ENCODE results near the gene CHST8.

Gene CHST8

DNA sequence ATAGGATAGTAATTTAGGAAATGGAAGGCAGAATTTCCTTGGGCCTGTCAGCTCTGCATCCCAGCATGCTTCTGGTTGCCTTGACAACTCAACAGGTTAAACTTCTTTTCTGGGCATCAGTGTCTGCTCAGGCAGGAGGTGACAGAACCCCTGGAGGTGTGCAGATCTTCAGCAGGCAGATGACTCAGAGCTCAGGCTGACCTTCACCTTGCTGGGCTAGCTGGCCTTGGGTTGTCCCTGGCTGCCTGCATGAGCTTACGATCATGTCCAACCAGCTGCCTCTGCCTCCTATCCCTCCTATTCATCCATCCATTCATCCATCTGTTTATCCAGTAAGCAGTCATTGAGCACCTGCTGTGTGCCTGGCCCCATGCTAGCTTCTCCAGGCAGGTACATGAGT, 93.7 kb downstream of the CHST8 start:
- TF ChIP-seq, protein P1, sequence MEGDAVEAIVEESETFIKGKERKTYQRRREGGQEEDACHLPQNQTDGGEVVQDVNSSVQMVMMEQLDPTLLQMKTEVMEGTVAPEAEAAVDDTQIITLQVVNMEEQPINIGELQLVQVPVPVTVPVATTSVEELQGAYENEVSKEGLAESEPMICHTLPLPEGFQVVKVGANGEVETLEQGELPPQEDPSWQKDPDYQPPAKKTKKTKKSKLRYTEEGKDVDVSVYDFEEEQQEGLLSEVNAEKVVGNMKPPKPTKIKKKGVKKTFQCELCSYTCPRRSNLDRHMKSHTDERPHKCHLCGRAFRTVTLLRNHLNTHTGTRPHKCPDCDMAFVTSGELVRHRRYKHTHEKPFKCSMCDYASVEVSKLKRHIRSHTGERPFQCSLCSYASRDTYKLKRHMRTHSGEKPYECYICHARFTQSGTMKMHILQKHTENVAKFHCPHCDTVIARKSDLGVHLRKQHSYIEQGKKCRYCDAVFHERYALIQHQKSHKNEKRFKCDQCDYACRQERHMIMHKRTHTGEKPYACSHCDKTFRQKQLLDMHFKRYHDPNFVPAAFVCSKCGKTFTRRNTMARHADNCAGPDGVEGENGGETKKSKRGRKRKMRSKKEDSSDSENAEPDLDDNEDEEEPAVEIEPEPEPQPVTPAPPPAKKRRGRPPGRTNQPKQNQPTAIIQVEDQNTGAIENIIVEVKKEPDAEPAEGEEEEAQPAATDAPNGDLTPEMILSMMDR (conservative IDR thresholded peaks at IDR 0.05), result no peak

DNA sequence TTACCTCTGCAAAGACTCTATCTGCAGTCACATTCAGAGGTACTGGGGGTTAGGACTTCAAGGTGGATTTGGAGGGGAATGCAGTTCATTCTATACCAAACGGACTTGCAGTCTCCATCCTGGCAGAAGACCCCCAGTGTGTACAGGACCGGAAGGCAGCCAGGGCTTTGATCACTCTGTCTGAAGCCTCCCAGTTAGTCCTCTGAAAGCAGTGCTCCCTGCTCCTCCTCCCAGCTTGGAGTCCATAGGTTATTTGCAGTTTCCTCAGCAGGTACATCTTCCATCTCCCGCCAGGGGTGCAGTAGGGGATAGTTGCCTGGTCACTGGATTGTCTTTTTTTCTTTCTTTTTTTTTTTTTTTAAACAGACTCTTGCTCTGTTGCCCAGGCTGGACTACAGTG, 96.1 kb downstream of the CHST8 start:
- H3K27ac ChIP-seq, result no peak overlapping the region
- TF ChIP-seq, protein P1 (conservative IDR thresholded peaks at IDR 0.05), result no peak

More for the DNA sequence above, 93.7 kb downstream of the CHST8 start:
- no peak overlapping the region for H3K27ac ChIP-seq

DNA sequence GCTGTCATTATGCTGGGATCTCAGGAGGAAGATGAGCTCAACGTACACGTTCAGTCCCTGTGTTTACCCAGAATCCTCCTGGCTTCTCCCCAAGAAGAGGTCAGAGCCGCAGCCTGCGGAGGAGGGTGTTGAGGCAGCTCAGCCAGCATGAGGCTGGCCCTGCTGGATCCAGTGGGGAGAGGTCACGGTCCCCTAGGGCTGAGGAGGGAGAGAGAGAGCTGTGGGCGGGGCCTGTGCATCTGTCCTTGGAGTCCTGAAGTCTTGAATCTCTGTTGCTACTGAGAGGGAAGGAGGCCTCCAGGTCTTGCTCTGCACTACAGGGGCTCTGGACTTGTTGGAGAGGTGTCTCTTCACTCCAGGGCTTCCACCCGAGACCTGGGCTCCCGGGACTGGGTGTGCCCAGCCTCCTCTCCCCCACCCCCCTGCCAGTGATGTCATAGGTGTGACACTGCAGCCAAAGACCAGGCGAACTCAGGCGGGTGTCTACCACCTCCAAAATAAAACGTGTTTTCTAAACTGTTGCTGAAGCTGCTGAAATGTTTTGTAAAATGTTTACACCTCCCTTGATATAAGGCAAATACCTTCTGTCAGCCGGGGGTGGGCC, 97.0 kb downstream of the CHST8 start:
- no peak overlapping the region for H3K27ac ChIP-seq
- TF ChIP-seq, protein P1 (conservative IDR thresholded peaks at IDR 0.05), result no peak

DNA sequence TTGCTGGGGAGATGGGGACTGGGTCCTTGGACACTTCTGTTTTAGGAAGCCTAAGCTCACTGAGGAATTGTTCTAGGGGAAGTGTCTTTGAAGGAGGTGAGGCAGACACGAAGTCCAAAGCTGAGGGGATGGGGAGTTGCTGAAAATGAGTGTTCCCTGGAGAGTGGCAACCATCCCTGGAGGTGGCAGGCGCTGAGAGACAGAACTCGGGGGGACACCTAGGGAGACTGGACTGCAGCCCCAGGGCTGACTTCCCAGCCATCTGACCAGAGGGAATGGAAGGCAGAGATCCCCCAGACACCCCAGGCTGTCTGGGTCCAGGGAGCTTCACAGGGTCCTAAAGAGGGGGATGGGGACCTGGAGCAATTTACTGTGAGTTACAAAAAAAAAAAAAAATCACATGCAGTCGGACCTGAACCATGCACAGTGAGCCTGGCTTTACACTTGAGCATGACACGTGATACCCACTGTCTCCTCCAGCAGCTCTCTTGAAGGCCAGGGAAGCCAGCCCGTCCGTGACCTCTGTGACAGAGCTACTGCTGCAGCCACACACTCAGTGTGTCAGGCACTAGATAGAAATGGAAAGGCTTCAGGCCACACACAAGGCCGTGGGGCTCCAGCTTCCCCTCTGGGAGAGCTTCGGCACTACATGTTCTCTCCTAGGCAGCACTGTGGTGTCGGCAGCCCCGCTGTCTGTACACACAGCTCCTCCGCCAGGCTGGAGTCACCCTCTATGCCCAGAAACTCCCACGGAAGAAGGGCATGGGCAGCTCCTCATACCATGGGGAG, 97.8 kb downstream of the CHST8 start:
- no peak overlapping the region for H3K27ac ChIP-seq
- TF ChIP-seq, protein P1 (conservative IDR thresholded peaks at IDR 0.05), result no peak

DNA sequence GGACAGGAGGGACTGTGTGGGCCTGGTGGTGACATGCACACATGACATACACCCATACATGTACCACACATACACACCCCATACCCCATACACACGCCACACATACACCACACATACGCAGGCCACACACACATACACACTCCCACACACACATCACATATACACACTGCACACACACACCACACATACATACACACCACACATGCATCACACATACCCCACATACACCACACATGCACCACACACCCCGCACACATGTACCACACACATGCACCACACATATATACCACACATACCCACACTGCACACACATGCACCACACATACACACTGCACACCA, 98.4 kb downstream of the CHST8 start:
- H3K27ac ChIP-seq, result no peak overlapping the region
- TF ChIP-seq, protein P1 (conservative IDR thresholded peaks at IDR 0.05), result no peak

DNA sequence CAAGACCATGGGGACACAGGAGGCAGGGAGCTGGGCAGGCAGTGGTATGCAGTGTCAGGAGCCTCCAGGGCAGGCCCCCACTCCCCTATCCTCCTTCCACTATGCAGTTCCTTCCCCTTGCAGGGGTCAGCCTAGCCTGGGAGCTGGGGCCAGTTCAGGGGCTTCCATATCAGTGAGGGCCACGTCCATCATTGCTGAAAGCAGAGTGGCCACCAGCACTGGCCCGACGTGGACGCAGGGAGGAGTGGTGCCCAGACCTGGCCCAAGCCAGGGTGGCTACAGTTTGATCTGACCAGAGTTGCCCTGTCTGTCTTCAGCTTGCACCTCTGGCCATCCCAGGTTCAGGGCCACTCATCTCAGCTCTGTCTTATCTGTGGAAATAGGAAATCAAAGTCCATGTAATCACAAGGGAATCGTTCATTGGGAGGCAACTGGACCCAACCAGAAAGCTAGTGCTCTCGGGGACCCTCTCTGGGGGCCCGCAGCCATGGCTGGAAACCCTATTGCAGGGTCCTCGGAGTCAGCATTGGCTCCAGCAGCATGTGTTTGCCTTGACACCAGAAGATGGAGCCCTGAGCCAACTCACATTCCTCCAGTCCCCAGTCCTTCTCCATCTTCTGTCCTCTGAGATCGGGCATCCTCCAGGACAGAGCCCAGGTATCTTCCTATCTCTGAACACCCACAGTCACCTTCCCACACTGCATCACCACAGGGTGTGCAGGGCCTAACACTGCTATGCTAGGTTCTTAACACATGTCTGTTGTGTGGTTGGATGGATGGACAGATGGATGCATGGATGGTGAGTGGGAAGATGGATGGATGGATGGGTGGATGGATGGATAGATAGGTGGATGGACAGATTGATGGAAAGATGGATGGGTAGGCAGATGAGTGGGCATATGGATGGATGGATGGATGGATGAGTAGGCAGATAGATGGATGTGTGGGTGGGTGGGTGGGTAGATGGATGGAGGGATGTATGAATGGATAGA, 99.2 kb downstream of the CHST8 start:
- TF ChIP-seq, protein P1 (conservative IDR thresholded peaks at IDR 0.05), result peak; percentile 66
- H3K27ac ChIP-seq, result no peak overlapping the region
